BE2C (cell line): ENCODE data around the gene EVPLL. TPM values are rescaled to one million over a fixed set of nuclear protein-coding genes. Genes with fewer than 3 reads are reported as not detected.
A peak's percentile ranks its signal among the peaks of the same experiment; 100 is the strongest.
"Not testable (repeated sequence)": the region's sequence is repeated elsewhere in the genome, so short reads cannot be mapped to it uniquely, and the experiment has no call there.

Source experiments
- DNase-seq: peaks from one replicate; pipeline ENCODE4 v3.0.0-alpha.2; 2020
- H3K27me3 ChIP-seq: fragments of 250-450 bp; sonication (Bioruptor Pico); 2 replicates; pipeline ENCODE4 v1.5.1; 2020; ENCODE audit warnings: mild to moderate bottlenecking
- H3K36me3 ChIP-seq: fragments of 250-450 bp; sonication (Bioruptor Pico); 2 replicates; pipeline ENCODE4 v1.5.1; 2020; ENCODE audit warnings: mild to moderate bottlenecking
- H3K4me1 ChIP-seq: fragments of 250-450 bp; sonication (Bioruptor Pico); 2 replicates; pipeline ENCODE4 v1.5.1; 2020
- H3K4me3 ChIP-seq: 2 replicates; pipeline ENCODE4 v1.5.1; 2011; ENCODE audit warnings: low read depth, low read length
- H3K9me3 ChIP-seq: fragments of 250-450 bp; sonication (Bioruptor Pico); 2 replicates; pipeline ENCODE4 v1.5.1; 2020
- CTCF ChIP-seq: IDR thresholded peaks from 2 replicates; pipeline ENCODE4 v1.5.1; 2012; ENCODE audit warnings: mild to moderate bottlenecking, low read depth, low read length
- polyA plus RNA-seq: library from polyadenylated mRNA; unstranded; fragments of >200 nt; gene quantifications from one replicate; pipeline ENCODE4 v1.2.1, GENCODE V29; 2012; ENCODE audit warnings: low read depth, missing spikeins; ENCODE audit not compliant: insufficient read length, insufficient read depth

EVPLL gene
- not detected for polyA plus RNA-seq

- no peaks in the 10 kb centered on the region for H3K36me3 ChIP-seq
- H3K27me3 ChIP-seq, result no peaks in the 10 kb centered on the region
- peak; percentile 28 for DNase-seq
- no peaks in the 10 kb centered on the region for H3K9me3 ChIP-seq
- no peak within 1 kb of the TSS for H3K4me3 ChIP-seq
- no peaks in the 10 kb centered on the region for H3K4me1 ChIP-seq
- no peak for TF ChIP-seq CTCF
These were observed at the start of gene EVPLL for GRCh38 chr17:18377437-18378204. EVPLL (plus strand) TSS chr17:18377778; CDS start chr17:18380938, 3,160 bp downstream.

- no peaks in the 10 kb centered on the region for H3K9me3 ChIP-seq
- DNase-seq, result no peak
- no peak for TF ChIP-seq CTCF
- no peaks in the 10 kb centered on the region for H3K4me1 ChIP-seq
- no peak overlapping the region for H3K4me3 ChIP-seq
- H3K27me3 ChIP-seq, result no peaks in the 10 kb centered on the region
- H3K36me3 ChIP-seq, result no peaks in the 10 kb centered on the region; the same call in 1 of the 2 replicates
These were observed 48.9 kb upstream of the EVPLL start for GRCh38 chr17:18328643-18329204.

- Histone ChIP-seq H3K9me3 (no peaks in the 10 kb centered on the region), H3K27me3 (no peaks in the 10 kb centered on the region), H3K4me3 (no peak overlapping the region), H3K4me1 (no peaks in the 10 kb centered on the region), H3K36me3 (no peaks in the 10 kb centered on the region)
- no peak for TF ChIP-seq CTCF
- no peak for DNase-seq
These were observed 45.7 kb upstream of the EVPLL start for GRCh38 chr17:18331879-18332278.

DNA sequence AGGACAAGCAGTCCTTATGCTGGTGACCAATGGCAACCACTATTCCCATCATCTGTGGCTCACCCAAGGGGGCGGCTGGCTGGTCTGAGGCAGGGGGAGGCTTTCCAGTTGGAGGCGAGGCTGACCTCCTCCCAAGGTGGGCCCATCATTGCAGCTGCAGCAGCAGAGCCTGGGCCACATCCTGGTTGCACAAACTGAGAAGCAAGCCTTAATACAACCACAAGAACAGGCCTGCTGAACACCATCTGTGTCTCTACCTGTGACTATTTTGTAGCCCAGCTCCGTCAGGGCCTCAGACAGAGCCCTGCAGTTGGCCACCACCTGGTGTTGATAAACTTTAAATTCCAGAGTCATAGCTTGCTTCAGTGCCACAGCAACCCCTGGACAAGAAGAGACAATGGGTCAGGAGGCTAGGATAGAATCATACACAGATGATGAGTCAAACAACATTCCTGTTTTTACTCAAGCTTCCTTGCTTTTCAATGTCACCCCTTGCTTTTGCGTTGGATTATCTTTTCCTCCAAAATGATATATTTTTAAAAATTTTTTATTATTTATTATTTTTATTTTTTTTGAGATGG, 44.6 kb upstream of the EVPLL start:
- no peaks in the 10 kb centered on the region for H3K36me3 ChIP-seq
- no peaks in the 10 kb centered on the region for H3K27me3 ChIP-seq
- DNase-seq, result no peak
- H3K4me1 ChIP-seq, result no peaks in the 10 kb centered on the region
- no peak overlapping the region for H3K4me3 ChIP-seq
- TF ChIP-seq CTCF, result no peak
- H3K9me3 ChIP-seq, result no peaks in the 10 kb centered on the region

DNA sequence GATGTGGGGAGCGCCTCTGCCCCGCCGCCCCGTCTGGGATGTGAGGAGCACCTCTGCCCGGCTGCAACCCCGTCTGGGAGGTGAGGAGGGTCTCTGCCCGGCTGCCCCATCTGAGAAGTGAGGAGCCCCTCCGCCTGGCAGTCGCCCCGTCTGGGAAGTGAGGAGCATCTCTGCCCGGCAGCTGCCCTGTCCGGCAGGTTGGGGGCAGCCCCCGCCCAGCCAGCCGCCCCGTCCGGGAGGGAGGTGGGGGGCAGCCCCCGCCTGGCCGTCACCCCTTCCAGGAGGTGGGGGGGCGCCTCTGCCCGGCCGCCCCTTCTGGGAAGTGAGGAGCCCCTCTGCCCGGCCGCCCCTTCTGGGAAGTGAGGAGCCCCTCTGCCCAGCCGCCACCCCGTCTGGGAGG, 39.4 kb upstream of the EVPLL start:
- H3K36me3 ChIP-seq, H3K4me3 ChIP-seq, H3K27me3 ChIP-seq, DNase-seq, H3K9me3 ChIP-seq, H3K4me1 ChIP-seq: not testable (repeated sequence)

GRCh38 chr17:18339933-18340332, 37.6 kb upstream of the EVPLL start:
- Histone ChIP-seq H3K36me3 (no peaks in the 10 kb centered on the region; the same call in 1 of the 2 replicates), H3K9me3 (no peaks in the 10 kb centered on the region), H3K27me3 (no peaks in the 10 kb centered on the region), H3K4me3 (no peak overlapping the region), H3K4me1 (no peaks in the 10 kb centered on the region)
- no peak for DNase-seq
- TF ChIP-seq CTCF, result no peak
